Measurements from ENCODE around the gene BCAP31. TPM values are rescaled to one million over a fixed set of nuclear protein-coding genes. Genes with fewer than 3 reads are reported as not detected.
"Not testable (repeated sequence)": the region's sequence is repeated elsewhere in the genome, so short reads cannot be mapped to it uniquely, and the experiment has no call there.

BCAP31 gene
- total RNA-seq, 2 donors from 2014 or later, result 156 to 159 TPM

- H3K27ac Mint-ChIP-seq, result no peak overlapping the region
- H3K27me3 Mint-ChIP-seq, result peaks cover 0 to 5% of the 10 kb centered on the region in 2 donors
- H3K9me3 Mint-ChIP-seq, result no peaks in the 10 kb centered on the region
- H3K4me1 Mint-ChIP-seq (ENCODE audit: low read depth in 2 of 2), result no peaks in the 10 kb centered on the region
- H3K36me3 Mint-ChIP-seq, result no peaks in the 10 kb centered on the region
- ATAC-seq, result no peak
- no peak overlapping the region for H3K4me3 Mint-ChIP-seq
- DNase-seq (ENCODE audit: low spot score), result no peak
Measured at GRCh38 chrX:153685751-153686696, 38.2 kb downstream of the BCAP31 start.

GRCh38 chrX:153685156-153685536 is 39.0 kb downstream of the BCAP31 start:
- DNase-seq (ENCODE audit: low spot score), result no peak
- H3K36me3 Mint-ChIP-seq, result no peaks in the 10 kb centered on the region
- ATAC-seq, result no peak
- H3K4me3 Mint-ChIP-seq, result no peak overlapping the region
- no peaks in the 10 kb centered on the region for H3K4me1 Mint-ChIP-seq (ENCODE audit: low read depth in 2 of 2)
- peaks cover 0 to 8% of the 10 kb centered on the region in 2 donors for H3K27me3 Mint-ChIP-seq
- H3K27ac Mint-ChIP-seq, result no peak overlapping the region
- H3K9me3 Mint-ChIP-seq, result no peaks in the 10 kb centered on the region

DNA sequence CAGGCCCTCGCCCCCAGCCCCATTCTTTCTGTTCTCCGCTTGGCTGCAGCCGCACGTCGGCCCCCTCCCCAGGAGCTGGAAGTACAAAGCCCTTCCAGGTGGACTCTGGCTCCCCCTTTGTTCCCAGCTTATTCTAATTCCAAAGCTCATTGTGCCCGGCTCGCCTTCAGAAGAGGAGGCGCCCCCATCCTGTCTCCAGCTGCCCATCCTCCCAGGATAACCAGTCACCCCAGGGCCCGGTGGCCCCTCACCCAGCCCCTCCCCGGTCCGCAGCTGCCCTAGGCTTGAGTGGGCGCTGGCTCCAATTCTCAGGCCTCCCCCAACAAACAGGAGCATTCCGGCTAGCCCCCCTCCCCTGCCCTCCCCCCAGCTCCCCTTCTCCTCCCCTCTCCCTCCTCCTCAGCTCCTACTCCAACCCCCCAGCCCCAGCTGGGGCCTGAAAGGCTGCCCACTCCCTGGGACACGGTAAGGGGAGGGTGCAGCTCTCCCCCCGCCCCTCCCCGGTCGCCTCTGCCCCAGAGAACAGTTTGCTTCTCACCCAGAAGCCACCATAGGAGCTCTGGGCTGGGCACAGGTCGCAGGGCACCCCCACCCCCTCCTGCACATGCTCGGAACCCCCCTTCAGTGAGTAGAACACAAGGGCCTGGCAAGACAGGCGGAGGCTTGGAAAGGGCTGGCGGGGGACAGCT is 39.6 kb downstream of the BCAP31 start:
- H3K9me3 Mint-ChIP-seq, result no peaks in the 10 kb centered on the region
- no peaks in the 10 kb centered on the region for H3K36me3 Mint-ChIP-seq
- H3K27me3 Mint-ChIP-seq, result peaks cover 0 to 10% of the 10 kb centered on the region in 2 donors
- DNase-seq (ENCODE audit: low spot score) (peak; percentile 37), ATAC-seq (no peak)
- H3K4me3 Mint-ChIP-seq, result no peak overlapping the region
- no peak overlapping the region for H3K27ac Mint-ChIP-seq
- H3K4me1 Mint-ChIP-seq (ENCODE audit: low read depth in 2 of 2), result no peaks in the 10 kb centered on the region

GRCh38 chrX:153683486-153683885 is 40.7 kb downstream of the BCAP31 start:
- not testable (repeated sequence) for H3K36me3 Mint-ChIP-seq; H3K27me3 Mint-ChIP-seq; H3K27ac Mint-ChIP-seq; H3K9me3 Mint-ChIP-seq; H3K4me1 Mint-ChIP-seq (ENCODE audit: low read depth in 2 of 2); ATAC-seq; H3K4me3 Mint-ChIP-seq
- DNase-seq (ENCODE audit: low spot score), result peak; percentile 20

DNA sequence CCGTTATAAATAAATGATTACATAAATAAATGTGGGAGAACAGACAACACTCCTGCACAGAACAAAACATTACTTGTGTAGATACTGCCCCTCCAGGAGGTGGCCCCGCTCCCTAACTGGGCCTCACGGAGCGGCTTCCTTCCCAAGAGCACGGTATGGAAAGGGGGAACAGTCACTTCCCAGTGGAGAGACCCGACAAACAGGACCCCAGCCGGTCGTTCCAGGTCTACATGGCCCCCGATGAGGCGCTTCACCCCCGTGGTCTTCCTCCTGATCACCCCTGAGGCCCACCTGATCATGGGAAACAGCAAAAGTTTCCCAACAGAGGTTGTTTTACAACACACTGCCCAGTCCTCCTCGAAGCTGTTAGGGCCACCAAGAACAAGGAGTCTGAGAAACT is 43.0 kb downstream of the BCAP31 start:
- H3K4me3 Mint-ChIP-seq, result no peak overlapping the region
- no peaks in the 10 kb centered on the region for H3K9me3 Mint-ChIP-seq
- H3K27me3 Mint-ChIP-seq, result peaks cover 0 to 9% of the 10 kb centered on the region in 2 donors
- no peaks in the 10 kb centered on the region for H3K4me1 Mint-ChIP-seq (ENCODE audit: low read depth in 2 of 2)
- no peak for ATAC-seq
- DNase-seq (ENCODE audit: low spot score), result peak; percentile 53
- no peaks in the 10 kb centered on the region for H3K36me3 Mint-ChIP-seq
- no peak overlapping the region for H3K27ac Mint-ChIP-seq

- ATAC-seq (no peak), DNase-seq (ENCODE audit: low spot score) (peak; percentile 10)
- Mint-ChIP-seq H3K9me3 (no peaks in the 10 kb centered on the region), H3K27ac (no peak overlapping the region), H3K4me1 (ENCODE audit: low read depth in 2 of 2) (peaks cover 0 to 7% of the 10 kb centered on the region in 2 donors), H3K27me3 (peaks cover 17 to 20% of the 10 kb centered on the region in 2 donors), H3K4me3 (no peak overlapping the region), H3K36me3 (no peaks in the 10 kb centered on the region)
Measured at GRCh38 chrX:153674219-153674851, 49.9 kb downstream of the BCAP31 start.

- Mint-ChIP-seq H3K4me1 (ENCODE audit: low read depth in 2 of 2) (peaks cover 0 to 7% of the 10 kb centered on the region in 2 donors), H3K27me3 (peaks cover 17 to 20% of the 10 kb centered on the region in 2 donors), H3K9me3 (no peaks in the 10 kb centered on the region), H3K27ac (no peak within 1 kb of the TSS), H3K36me3 (no peaks in the 10 kb centered on the region), H3K4me3 (no peak within 1 kb of the TSS)
- no peak for ATAC-seq
- DNase-seq (ENCODE audit: low spot score), result peak; percentile 50
Measured at GRCh38 chrX:153673428-153674218, 50.6 kb downstream of the BCAP31 start, which contains the start of gene PNCK. Gene PNCK (minus strand): TSS chrX:153673813. CDS start chrX:153673076, 737 bp downstream.

DNA sequence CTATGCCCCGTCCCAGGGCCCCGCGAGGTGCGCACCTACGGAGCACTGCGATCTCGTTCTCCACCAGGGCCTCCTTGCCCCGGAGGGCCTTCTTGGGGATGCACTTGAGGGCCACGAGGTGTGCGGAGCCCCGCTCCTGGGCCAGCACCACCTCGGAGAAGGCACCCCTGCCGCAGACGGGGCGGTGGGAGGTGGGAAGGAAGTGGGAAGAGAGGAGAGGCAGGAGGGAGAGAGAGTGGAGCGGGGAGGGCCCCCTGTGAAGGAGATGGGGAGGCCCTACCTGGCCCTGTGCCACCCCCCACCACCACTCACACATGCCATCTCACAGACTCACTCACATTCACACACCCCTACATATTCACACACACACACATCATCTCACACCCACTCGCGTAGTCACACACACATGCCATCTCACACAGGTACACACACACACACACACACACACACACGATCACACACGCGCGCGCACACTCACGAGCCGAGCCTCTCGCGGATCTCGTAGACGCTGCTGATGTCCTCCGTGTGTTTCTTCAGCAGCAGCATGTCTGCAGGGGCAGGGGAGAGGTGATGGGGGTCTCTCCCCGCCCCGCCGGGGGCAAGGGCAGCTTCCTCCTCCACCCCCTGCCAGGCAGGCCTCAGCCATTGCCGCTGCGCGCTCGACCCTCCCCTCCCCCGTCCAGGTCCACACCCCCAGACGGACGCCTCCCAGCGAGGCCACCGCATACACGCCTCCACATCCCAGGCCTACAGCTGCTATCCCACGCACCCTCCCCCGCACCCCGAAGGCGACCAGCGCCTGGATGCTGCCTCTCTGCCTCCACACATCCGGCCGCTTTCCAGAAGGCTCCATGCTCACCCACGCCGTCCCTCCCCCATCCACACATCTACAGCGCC is 51.4 kb downstream of the BCAP31 start:
- H3K27ac Mint-ChIP-seq, result no peak overlapping the region
- H3K36me3 Mint-ChIP-seq, result no peaks in the 10 kb centered on the region
- H3K27me3 Mint-ChIP-seq, result peaks cover 20 to 22% of the 10 kb centered on the region in 2 donors
- ATAC-seq, result no peak
- peaks cover 4 to 12% of the 10 kb centered on the region in 2 donors for H3K4me1 Mint-ChIP-seq (ENCODE audit: low read depth in 2 of 2)
- H3K9me3 Mint-ChIP-seq, result no peaks in the 10 kb centered on the region
- no peak overlapping the region for H3K4me3 Mint-ChIP-seq
- DNase-seq (ENCODE audit: low spot score), result peak; percentile 53

DNA sequence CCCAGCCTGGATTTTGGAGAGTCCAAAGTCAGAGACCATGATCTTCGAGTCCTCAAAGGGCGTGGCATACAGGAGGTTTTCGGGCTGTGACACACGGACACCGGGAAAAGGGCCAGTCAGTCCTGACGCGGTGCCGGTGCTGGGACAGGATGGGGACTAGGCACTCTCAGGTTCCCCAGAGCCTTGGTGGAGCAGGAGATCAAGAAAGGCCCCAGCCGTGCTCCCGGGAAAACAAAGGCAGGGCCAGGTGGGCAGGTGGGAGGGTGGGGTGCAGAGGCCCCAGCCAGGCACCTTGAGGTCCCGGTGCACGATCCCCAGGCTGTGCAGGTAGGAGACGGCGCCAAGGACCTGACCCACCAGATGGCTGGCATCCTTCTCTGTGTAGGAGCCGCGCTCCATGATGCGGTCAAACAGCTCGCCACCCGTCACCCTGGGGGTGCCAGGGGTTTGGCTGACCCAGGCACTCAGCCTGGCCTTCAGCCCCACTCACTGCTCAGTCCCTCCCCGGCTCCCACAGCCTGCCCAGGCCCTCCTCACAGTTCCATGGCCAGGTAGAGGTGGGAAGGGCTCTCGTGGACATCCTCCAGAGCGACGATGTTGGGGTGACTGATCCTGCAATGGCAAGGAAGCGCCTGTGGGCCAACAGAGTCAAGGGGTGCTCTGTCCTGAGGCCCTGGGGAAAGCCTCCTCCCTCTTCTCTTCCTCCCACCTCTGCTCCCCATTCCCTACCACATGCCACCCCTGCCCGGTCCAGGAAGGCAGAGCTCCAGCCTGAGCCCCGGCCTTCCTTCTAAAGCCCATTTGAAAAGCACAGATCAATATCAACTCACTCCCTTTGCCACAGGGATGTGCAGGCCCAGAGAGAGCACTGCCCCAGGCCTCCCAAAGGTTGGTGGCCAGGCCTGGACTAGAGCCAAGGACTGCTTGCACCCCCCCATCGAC is 52.3 kb downstream of the BCAP31 start:
- ATAC-seq (no peak), DNase-seq (ENCODE audit: low spot score) (peak; percentile 47)
- no peaks in the 10 kb centered on the region for H3K36me3 Mint-ChIP-seq
- no peak overlapping the region for H3K4me3 Mint-ChIP-seq
- peaks cover 20 to 22% of the 10 kb centered on the region in 2 donors for H3K27me3 Mint-ChIP-seq
- H3K4me1 Mint-ChIP-seq (ENCODE audit: low read depth in 2 of 2), result peaks cover 7 to 16% of the 10 kb centered on the region in 2 donors
- no peaks in the 10 kb centered on the region for H3K9me3 Mint-ChIP-seq
- H3K27ac Mint-ChIP-seq, result no peak overlapping the region

- H3K4me3 Mint-ChIP-seq, result no peak overlapping the region
- DNase-seq (ENCODE audit: low spot score) (peak; percentile 48), ATAC-seq (no peak)
- H3K4me1 Mint-ChIP-seq (ENCODE audit: low read depth in 2 of 2), result peaks cover 7 to 16% of the 10 kb centered on the region in 2 donors
- peaks cover 20 to 25% of the 10 kb centered on the region in 2 donors for H3K27me3 Mint-ChIP-seq
- no peak overlapping the region for H3K27ac Mint-ChIP-seq
- H3K36me3 Mint-ChIP-seq, result no peaks in the 10 kb centered on the region
- H3K9me3 Mint-ChIP-seq, result no peaks in the 10 kb centered on the region
Measured at GRCh38 chrX:153670748-153671588, 53.2 kb downstream of the BCAP31 start.

Data from natural killer cell treated with Interleukin-12 subunit alpha and Interleukin-12 subunit beta and Interleukin-15 and Interleukin-18, amount 100 ng/mL, for 72 hours (primary cell).